ENCODE measurements around the gene UNC5A. TPM values are rescaled to one million over a fixed set of nuclear protein-coding genes. Genes with fewer than 3 reads are reported as not detected.

The UNC5A gene
- total and polyA plus RNA-seq, 9 of the 15 experiments (the other 6 are each of a cell fraction or from before 2014, with no cell fraction given), result not detected

DNA sequence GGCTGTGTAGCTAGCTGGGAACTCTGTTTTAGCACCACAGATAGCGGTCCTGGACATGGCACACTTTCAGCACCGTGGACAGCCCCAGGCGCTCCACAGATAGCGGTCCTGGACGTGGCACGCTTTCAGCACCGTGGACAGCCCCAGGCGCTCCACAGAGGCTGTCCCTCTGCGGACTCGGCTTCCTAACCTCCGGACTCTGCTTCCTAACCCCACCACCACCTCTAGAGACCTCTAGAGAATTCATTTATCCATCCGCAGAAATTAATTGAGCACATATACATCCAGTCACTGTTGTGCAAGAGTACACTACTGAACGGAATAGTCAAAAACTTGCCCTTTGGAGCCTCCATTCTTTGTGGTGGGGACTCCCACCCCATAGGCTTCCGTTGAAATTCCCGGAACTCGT, 27.4 kb downstream of the UNC5A start (continued):
- no peak for TF ChIP-seq PRDM10 (IDR thresholded peaks at IDR 0.05; ENCODE audit: partially characterized antibody)
- peak; percentile 99 for TF ChIP-seq HDAC2 (IDR thresholded peaks at IDR 0.05)
- TF ChIP-seq SRSF1 (IDR thresholded peaks at IDR 0.05; ENCODE audit: low read depth, low read length), result no peak
- TF ChIP-seq ZBTB33 (CRISPR knock-in tag; IDR thresholded peaks at IDR 0.05), result peak; percentile 97
- TF ChIP-seq ELF2 (CRISPR knock-in tag; IDR thresholded peaks at IDR 0.05), result no peak
- no peak for TF ChIP-seq GTF2B (IDR thresholded peaks at IDR 0.05; ENCODE audit: extremely low read depth, insufficient read length)
- TF ChIP-seq CTCF (IDR thresholded peaks at IDR 0.05 in 2 of 3, conservative IDR thresholded peaks at IDR 0.05 in 1 of 3; ENCODE audit: insufficient read depth in 2 of 3, low read depth in 1 of 3, low read length in 3 of 3), result peak in 1 of 3 experiments; percentile 15; a peak in 1 of 6 replicates
- peak; percentile 100 for TF ChIP-seq FOXK1 (CRISPR knock-in tag; IDR thresholded peaks at IDR 0.05; ENCODE audit: borderline replicate concordance)
- TF ChIP-seq RB1 (IDR thresholded peaks at IDR 0.05; ENCODE audit: low read depth), result peak; percentile 92
- TF ChIP-seq ZNF75A (CRISPR knock-in tag; IDR thresholded peaks at IDR 0.05), result no peak
- TF ChIP-seq XRCC5 (IDR thresholded peaks at IDR 0.05; ENCODE audit: low read depth, low read length), result peak; percentile 95
- peak; percentile 99 for TF ChIP-seq ZNF766 (CRISPR knock-in tag; conservative IDR thresholded peaks at IDR 0.05)
- TF ChIP-seq AFF4 (CRISPR knock-in tag; IDR thresholded peaks at IDR 0.05), result peak; percentile 100
- 0 out of 2 replicates have a peak, but pooled peaks have one; percentile 28 for TF ChIP-seq ZNF707 (CRISPR knock-in tag; conservative IDR thresholded peaks at IDR 0.05)
- TF ChIP-seq SRSF9 (IDR thresholded peaks at IDR 0.05; ENCODE audit: borderline replicate concordance, low read depth, low read length), result no peak
- TF ChIP-seq ZNF41 (CRISPR knock-in tag; conservative IDR thresholded peaks at IDR 0.05), result peak; percentile 72; the same call in 1 of the 2 replicates
